Tibial nerve (tissue), 4 donors: ENCODE results near the gene ZNF789.

ENCODE experiments used
- EP300 ChIP-seq, 2 donors: sonication (generic); formaldehyde crosslinking; IDR thresholded peaks; one replicate each; pipeline ENCODE4 v1.6.1; 2017; ENCODE audit warnings: antibody characterized with exemption in 2 of 2, mild to moderate bottlenecking in 1 of 2
- POLR2A ChIP-seq, 2 donors: fragments of 450-650 bp; IDR thresholded peaks; one replicate each; pipeline ENCODE4 v1.6.1; 2017; ENCODE audit warnings: antibody characterized with exemption in 2 of 2, mild to moderate bottlenecking in 2 of 2, moderate library complexity in 2 of 2
- TF ChIP-seq, protein P1 (sequence below), 5 experiments: fragments of 200-600 bp in 3 of 5; fragments of 450-650 bp in 2 of 5; sonication (generic) in 3 of 5; IDR thresholded peaks; one replicate each; pipeline ENCODE4 v1.5.1; 2016 to 2019; ENCODE audit warnings: antibody characterized with exemption in 5 of 5, mild to moderate bottlenecking in 3 of 5, moderate library complexity in 2 of 5

DNA sequence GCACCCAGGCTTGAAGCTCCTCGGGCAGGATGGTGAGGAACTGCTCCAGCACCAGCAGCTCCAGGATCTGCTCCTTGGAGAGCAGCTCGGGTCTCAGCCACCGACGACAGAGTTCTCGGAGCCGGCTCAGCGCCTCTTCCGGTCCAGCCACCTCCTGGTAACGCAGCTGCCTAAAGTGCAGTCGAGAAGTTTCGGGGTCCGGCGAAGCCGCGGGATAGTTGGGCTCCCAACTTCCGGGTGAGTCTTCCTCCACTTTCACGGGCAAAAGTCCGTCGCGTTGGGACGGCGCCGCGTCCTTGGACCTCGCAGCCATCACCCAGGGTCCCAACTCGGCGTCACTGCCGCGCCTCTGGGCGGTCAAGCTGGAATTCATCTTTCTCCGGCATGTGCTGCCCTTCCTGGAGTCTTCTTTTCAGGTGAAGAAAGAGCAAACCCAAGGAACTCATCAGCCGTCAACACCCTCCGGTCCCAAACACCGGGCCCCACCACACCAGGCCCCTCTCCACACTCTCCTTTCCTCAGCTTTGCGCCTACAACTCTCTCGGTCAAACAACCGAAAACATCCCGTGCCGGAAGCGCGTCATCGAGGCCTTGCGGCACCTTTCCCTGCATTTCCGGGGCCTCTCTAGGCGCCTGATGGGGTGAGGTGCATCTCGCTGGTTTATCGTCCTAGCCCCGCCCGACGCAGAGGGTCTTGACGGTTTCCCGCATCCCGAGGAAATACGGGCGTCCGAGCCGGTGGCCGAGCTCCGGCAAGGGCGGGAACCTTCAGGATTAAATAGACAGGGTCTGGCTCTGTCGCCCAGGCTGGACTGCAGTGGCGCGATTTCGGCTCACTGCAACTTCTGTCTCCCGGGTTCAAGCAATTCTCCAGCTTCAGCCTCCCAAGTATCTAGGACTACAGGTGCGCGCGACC is 27.3 kb downstream of the ZNF789 start, which contains the start of gene ZNF394:
- TF ChIP-seq, protein P1, sequence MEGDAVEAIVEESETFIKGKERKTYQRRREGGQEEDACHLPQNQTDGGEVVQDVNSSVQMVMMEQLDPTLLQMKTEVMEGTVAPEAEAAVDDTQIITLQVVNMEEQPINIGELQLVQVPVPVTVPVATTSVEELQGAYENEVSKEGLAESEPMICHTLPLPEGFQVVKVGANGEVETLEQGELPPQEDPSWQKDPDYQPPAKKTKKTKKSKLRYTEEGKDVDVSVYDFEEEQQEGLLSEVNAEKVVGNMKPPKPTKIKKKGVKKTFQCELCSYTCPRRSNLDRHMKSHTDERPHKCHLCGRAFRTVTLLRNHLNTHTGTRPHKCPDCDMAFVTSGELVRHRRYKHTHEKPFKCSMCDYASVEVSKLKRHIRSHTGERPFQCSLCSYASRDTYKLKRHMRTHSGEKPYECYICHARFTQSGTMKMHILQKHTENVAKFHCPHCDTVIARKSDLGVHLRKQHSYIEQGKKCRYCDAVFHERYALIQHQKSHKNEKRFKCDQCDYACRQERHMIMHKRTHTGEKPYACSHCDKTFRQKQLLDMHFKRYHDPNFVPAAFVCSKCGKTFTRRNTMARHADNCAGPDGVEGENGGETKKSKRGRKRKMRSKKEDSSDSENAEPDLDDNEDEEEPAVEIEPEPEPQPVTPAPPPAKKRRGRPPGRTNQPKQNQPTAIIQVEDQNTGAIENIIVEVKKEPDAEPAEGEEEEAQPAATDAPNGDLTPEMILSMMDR (IDR thresholded peaks at IDR 0.05): peak in 2 of 5 experiments; percentile 17
- TF ChIP-seq EP300 (IDR thresholded peaks at IDR 0.05): peak; percentile 93 to 96
- TF ChIP-seq POLR2A (IDR thresholded peaks at IDR 0.05): peak; percentile 23 to 72
